Neutrophil (primary cell): ENCODE results near the gene ENOPH1.
"Not testable (repeated sequence)": the region's sequence is repeated elsewhere in the genome, so short reads cannot be mapped to it uniquely, and the experiment has no call there.

ENCODE experiments used
- H3K27ac ChIP-seq: fragments of 200-600 bp; sonication (generic); 2 replicates; pipeline ENCODE4 v1.5.1; 2016; ENCODE audit warnings: mild to moderate bottlenecking, moderate library complexity
- H3K27me3 ChIP-seq: fragments of 200-600 bp; sonication (generic); 2 replicates; pipeline ENCODE4 v1.6.0; 2016; ENCODE audit warnings: mild to moderate bottlenecking
- H3K36me3 ChIP-seq: fragments of 200-600 bp; sonication (generic); 2 replicates; pipeline ENCODE4 v1.5.1; 2017
- H3K4me1 ChIP-seq, 2 experiments: fragments of 200-600 bp in 1 of 2; sonication (generic) in 1 of 2; 1 replicate in 1 of 2; 2 replicates in 1 of 2; pipeline versions ENCODE4 v1.5.1 to v1.6.1; 2013 to 2016; ENCODE audit warnings: low read depth in 1 of 2, low read length in 1 of 2, mild to moderate bottlenecking in 1 of 2, moderate library complexity in 1 of 2; ENCODE audit not compliant: control insufficient read depth in 1 of 2, insufficient read depth in 1 of 2
- H3K4me3 ChIP-seq, 2 experiments: fragments of 200-600 bp in 1 of 2; sonication (generic) in 1 of 2; 1 replicate in 1 of 2; 2 replicates in 1 of 2; pipeline ENCODE4 v1.5.1; 2013 to 2016; ENCODE audit warnings: low read depth in 1 of 2, low read length in 1 of 2, mild to moderate bottlenecking in 1 of 2, moderate library complexity in 1 of 2
- H3K9me3 ChIP-seq: fragments of 200-600 bp; sonication (generic); 2 replicates; pipeline ENCODE4 v1.5.1; 2016
- CTCF ChIP-seq: fragments of 200-600 bp; sonication (generic); IDR thresholded peaks from 2 replicates; pipeline ENCODE4 v1.5.1; 2016; ENCODE audit warnings: antibody characterized with exemption

The ENOPH1 gene

GRCh38 chr4:82430193-82430963 is at the start of gene ENOPH1, which contains the start of gene HNRNPDL:
Gene ENOPH1 (plus strand): TSS chr4:82430590. CDS start chr4:82430830, 240 bp downstream.
Gene HNRNPDL (minus strand): TSS chr4:82430462. CDS start chr4:82429690, 772 bp downstream.
- Histone ChIP-seq H3K27ac (peak within 1 kb of the TSS; percentile 94), H3K4me1 (peaks cover 24 to 34% of the 10 kb centered on the region in 2 experiments), H3K27me3 (no peaks in the 10 kb centered on the region), H3K36me3 (peaks cover 18% of the 10 kb centered on the region), H3K4me3 (peak within 1 kb of the TSS; percentile 90 to 99), H3K9me3 (no peaks in the 10 kb centered on the region)
- no peak for TF ChIP-seq CTCF

- Histone ChIP-seq H3K9me3 (no peaks in the 10 kb centered on the region), H3K27me3 (no peaks in the 10 kb centered on the region), H3K36me3 (no peaks in the 10 kb centered on the region), H3K27ac (no peak overlapping the region), H3K4me3 (no peak overlapping the region), H3K4me1 (peaks cover 3 to 4% of the 10 kb centered on the region in 2 experiments)
- TF ChIP-seq CTCF: no peak
Observed at GRCh38 chr4:82380831-82381230, 49.6 kb upstream of the ENOPH1 start.

- Histone ChIP-seq H3K36me3 (no peaks in the 10 kb centered on the region), H3K27me3 (no peaks in the 10 kb centered on the region), H3K27ac (no peak overlapping the region), H3K4me3 (no peak overlapping the region), H3K9me3 (no peaks in the 10 kb centered on the region), H3K4me1 (peaks cover 0 to under 1% of the 10 kb centered on the region in 2 experiments)
- TF ChIP-seq CTCF: no peak
Observed at GRCh38 chr4:82381235-82381634, 49.2 kb upstream of the ENOPH1 start.

- H3K4me3 ChIP-seq: no peak overlapping the region
- H3K36me3 ChIP-seq: no peaks in the 10 kb centered on the region
- H3K27me3 ChIP-seq: no peaks in the 10 kb centered on the region
- H3K4me1 ChIP-seq: no peaks in the 10 kb centered on the region
- no peak for TF ChIP-seq CTCF
- H3K9me3 ChIP-seq: no peaks in the 10 kb centered on the region
- H3K27ac ChIP-seq: no peak overlapping the region
Observed at GRCh38 chr4:82381661-82382296, 48.6 kb upstream of the ENOPH1 start.

- Histone ChIP-seq H3K4me3 (no peak overlapping the region), H3K27ac (no peak overlapping the region), H3K9me3 (no peaks in the 10 kb centered on the region), H3K4me1 (no peaks in the 10 kb centered on the region), H3K27me3 (no peaks in the 10 kb centered on the region), H3K36me3 (no peaks in the 10 kb centered on the region)
- no peak for TF ChIP-seq CTCF
Observed at GRCh38 chr4:82382751-82383150, 47.6 kb upstream of the ENOPH1 start.

GRCh38 chr4:82386312-82386711 is 44.1 kb upstream of the ENOPH1 start:
- not testable (repeated sequence) for H3K27ac ChIP-seq, H3K9me3 ChIP-seq, H3K36me3 ChIP-seq, H3K4me1 ChIP-seq, H3K4me3 ChIP-seq, H3K27me3 ChIP-seq
